LNCaP clone FGC (cell line): ENCODE measurements around the gene EDN2.

Experiments used
- DNase-seq: peaks from one replicate; pipeline ENCODE4 v3.0.0-alpha.2; 2011; ENCODE audit warnings: low read depth
- H3K4me3 ChIP-seq: 2 replicates; pipeline ENCODE4 v1.5.1; 2011; ENCODE audit warnings: mild to moderate bottlenecking, low read depth, low read length, control low read depth
- TF ChIP-seq, protein P1 (sequence below): IDR thresholded peaks from 2 replicates; pipeline ENCODE4 v1.5.1; 2012; ENCODE audit warnings: mild to moderate bottlenecking; ENCODE audit not compliant: control insufficient read depth, insufficient read depth; ENCODE audit errors: extremely low read depth

The EDN2 gene

DNA sequence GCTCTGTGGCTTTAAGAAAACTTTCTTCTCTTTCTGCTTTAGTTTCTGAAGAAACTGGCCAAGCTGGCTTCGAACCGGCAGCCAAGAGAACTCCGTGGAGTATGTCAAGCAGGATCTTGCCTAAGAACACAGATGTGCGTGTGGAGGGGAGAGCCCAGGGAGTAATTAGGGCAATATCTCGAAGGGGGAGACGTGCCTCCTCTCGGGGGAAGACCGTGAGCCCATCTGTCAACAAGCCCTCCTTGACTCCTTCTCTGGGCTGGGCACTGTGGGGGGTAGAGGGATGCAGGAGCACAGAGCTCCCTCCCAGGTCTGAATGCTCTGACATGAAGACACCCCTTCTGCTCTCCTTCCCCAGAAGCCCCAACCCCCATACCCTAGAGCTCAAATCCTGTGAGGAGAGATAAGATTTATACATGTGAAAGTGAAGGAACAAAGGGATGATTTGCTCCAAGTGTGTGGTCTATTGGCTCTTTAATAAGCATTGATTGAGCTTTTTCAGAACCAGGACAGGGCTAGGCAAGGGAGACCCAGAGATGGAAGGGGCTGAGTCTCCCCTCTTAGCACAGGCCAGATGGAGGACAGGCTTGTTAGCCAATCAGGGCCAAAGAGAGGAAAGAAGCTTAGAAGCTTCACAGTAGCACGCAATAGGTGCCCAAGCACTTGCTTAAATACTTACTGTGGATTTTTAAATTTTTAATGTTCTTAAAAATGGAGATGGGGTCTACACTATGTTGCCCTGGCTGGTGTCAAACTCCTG is 37.5 kb downstream of the EDN2 start:
- TF ChIP-seq, protein P1, sequence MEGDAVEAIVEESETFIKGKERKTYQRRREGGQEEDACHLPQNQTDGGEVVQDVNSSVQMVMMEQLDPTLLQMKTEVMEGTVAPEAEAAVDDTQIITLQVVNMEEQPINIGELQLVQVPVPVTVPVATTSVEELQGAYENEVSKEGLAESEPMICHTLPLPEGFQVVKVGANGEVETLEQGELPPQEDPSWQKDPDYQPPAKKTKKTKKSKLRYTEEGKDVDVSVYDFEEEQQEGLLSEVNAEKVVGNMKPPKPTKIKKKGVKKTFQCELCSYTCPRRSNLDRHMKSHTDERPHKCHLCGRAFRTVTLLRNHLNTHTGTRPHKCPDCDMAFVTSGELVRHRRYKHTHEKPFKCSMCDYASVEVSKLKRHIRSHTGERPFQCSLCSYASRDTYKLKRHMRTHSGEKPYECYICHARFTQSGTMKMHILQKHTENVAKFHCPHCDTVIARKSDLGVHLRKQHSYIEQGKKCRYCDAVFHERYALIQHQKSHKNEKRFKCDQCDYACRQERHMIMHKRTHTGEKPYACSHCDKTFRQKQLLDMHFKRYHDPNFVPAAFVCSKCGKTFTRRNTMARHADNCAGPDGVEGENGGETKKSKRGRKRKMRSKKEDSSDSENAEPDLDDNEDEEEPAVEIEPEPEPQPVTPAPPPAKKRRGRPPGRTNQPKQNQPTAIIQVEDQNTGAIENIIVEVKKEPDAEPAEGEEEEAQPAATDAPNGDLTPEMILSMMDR, result no peak
- no peak overlapping the region for H3K4me3 ChIP-seq
- no peak for DNase-seq

DNA sequence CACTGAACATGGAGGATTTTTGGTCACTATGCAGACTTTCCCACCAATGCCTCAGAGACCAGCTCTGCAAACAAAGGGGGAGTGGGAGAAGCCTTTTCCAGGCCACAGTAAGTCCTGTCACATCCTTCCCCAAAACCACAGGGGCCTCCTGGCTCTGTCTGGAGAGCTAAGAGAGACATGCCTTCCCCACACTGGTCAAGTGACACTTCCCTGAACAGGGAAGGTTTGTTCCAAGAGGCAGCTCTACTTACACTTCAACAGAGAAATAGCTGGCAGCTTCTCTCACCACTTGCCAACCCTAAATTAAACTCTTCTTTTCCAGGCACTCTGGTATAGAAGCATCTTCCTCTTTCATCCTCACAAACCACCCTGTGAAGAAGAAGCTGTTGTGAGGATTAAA is 39.7 kb downstream of the EDN2 start:
- TF ChIP-seq, protein P1, result no peak
- no peak for DNase-seq
- H3K4me3 ChIP-seq, result no peak overlapping the region

DNA sequence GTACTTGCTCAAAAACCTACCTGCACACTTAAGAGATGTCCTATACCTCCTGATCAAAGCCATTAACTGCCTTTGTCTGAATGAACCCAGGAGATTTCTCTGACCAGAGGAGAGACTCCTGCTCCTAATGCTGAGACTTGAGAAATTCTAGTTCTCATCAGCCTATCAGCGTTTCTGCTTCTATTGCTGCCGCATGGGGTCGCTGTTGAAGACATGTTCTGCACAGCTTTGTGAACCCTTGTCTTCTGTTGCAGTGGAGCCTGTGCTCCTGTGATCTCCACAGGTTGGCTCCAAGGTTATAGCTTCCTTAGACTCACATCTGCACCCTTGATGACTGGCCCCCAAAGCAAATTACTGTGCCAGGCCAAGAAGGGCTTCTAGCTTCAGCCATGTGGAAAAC is 40.2 kb downstream of the EDN2 start:
- H3K4me3 ChIP-seq, result no peak overlapping the region
- no peak for DNase-seq
- TF ChIP-seq, protein P1, result 0 out of 2 replicates have a peak, but pooled peaks have one; percentile 8

DNA sequence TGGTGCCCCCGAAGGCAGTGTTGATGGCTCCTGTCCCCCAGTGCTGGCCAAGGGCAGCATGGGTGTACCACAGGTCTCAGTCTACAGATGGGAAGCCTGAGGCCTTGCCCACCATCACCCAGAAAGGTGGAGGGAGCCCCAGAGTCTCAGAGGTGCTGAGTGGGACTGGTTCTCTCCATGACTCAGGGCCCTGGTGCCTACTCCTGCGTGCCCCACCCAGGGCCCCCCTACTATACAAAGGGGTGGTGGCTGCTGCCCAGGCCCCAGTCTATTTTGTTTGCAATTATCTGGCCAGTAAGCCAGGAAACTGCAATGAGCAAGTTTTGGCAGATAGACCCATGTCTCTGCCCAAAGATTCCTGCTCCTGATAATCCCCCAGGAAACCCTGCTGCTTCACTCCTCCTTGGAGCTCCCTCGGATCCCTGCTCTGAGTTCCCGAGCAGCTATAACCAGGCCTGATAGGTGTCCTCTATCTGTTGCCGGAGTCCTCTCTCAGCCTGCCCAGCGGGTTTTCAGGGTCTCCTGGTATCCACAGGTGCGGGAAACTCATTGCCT is 41.7 kb downstream of the EDN2 start:
- H3K4me3 ChIP-seq, result no peak overlapping the region
- TF ChIP-seq, protein P1, result no peak
- peak; percentile 83 for DNase-seq

DNA sequence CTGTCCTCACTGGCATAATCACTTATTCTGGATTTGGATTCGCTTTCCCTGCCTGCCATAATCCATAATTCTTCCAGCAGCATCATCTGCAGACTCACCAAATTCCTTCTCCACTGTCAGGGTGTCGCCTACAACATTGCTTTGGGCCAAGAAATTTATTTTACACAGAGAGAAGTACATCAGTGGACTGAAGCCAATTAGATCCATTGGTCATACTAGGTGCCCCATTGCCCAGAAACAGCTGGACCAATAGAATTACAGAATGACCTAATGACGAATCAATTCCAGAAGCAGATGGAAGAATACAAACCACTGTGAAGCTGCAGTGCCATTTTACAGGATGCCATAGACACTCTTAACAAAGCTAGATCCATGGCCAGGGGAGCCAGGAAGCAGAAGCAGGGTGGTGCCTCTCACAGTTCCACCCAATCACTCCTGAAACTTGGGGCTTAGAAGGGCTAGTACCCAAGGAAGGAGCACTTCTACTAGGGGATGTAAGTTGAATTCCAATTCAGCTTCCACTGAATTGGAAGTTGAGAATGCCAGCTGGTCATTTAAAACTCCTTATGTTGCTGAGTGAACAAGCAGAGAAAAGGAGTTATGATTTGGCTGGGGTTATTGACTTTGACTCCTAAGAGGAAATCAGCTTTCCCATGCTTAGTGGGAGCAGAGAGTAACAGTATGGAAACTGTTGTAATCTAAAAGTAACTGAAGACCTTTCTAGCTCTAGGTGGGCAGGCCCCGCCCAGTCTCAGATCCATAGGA is 44.0 kb downstream of the EDN2 start:
- H3K4me3 ChIP-seq, result no peak overlapping the region
- TF ChIP-seq, protein P1, result no peak

DNA sequence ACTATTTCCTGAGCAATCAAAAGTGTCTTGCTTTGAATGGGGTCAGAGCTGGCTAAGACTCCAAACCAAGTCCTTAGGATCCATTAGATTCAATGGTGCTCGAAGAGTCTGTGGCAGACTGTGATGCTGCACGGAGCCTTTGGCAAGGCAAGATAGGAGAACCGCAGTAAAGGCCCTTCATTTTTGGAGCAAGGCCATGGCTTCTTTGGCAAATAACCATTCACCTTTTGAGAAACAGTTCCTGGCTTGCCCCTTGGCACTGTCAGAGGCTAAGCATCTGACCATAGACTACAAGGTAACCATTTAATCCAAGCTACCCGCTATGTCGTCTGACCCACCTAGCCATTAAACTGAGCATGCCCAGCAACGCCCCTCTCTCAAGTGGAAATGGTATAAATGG is 45.2 kb downstream of the EDN2 start:
- DNase-seq, result no peak
- TF ChIP-seq, protein P1, result no peak
- H3K4me3 ChIP-seq, result no peak overlapping the region

More for the DNA sequence above, 44.0 kb downstream of the EDN2 start:
- DNase-seq, result no peak
